Endothelial cell of umbilical vein (primary cell): ENCODE measurements around the gene ZRANB1. TPM values are rescaled to one million over a fixed set of nuclear protein-coding genes. Genes with fewer than 3 reads are reported as not detected.

Experiments
- BruUV-seq: library from RNA; stranded (reverse); fragments of 400-500 nt; replicated peaks from 2 replicates; lab custom pipeline; 2021; lab: Mats Ljungman, UMichigan
- CTCF ChIA-PET: fragments of 300-600, 350-600 bp; sonication (Branson Sonifier 250); formaldehyde crosslinking; loops from one replicate; lab custom pipeline; 2021; ENCODE audit warnings: antibody characterized with exemption, inconsistent platforms; lab: Charles Lee
- POLR2A ChIA-PET: fragments of 300-600, 350-600 bp; sonication (Branson Sonifier 250); formaldehyde crosslinking; loops from one replicate; lab custom pipeline; 2021; ENCODE audit warnings: antibody characterized with exemption, inconsistent platforms; lab: Charles Lee
- DNase-seq: peaks from one replicate; pipeline ENCODE4 v3.0.0-alpha.2; 2011; ENCODE audit warnings: low read depth, low spot score
- FAIRE-seq: peaks from 2 replicates; lab custom pipeline; 2011; peaks lifted over from hg19 to GRCh38; lab: Jason Lieb, UNC
- H2AFZ ChIP-seq: 2 replicates; pipeline ENCODE4 v1.6.0; 2012; ENCODE audit warnings: low read depth, low read length, control low read depth, inconsistent platforms
- H3K27ac ChIP-seq: 2 replicates; pipeline ENCODE4 v1.5.1; 2011; ENCODE audit warnings: low read depth, mild to moderate bottlenecking, control low read depth, low read length, moderate library complexity; ENCODE audit not compliant: insufficient read depth
- H3K27me3 ChIP-seq, 2 experiments: 2 replicates each; pipeline versions ENCODE4 v1.6.0 to v1.6.1; 2011; ENCODE audit warnings: low read length in 2 of 2, mixed read lengths in 1 of 2; ENCODE audit not compliant: control insufficient read depth in 2 of 2, insufficient read depth in 2 of 2
- H3K36me3 ChIP-seq, 2 experiments: 2 replicates in 1 of 2; 3 replicates in 1 of 2; pipeline ENCODE4 v1.5.1; 2011; ENCODE audit warnings: low read length in 2 of 2, mild to moderate bottlenecking in 1 of 2, moderate library complexity in 1 of 2; ENCODE audit not compliant: control insufficient read depth in 2 of 2, insufficient read depth in 2 of 2; ENCODE audit errors: extremely low read depth in 1 of 2
- H3K4me1 ChIP-seq: 3 replicates; pipeline ENCODE4 v1.5.1; 2011; ENCODE audit warnings: mild to moderate bottlenecking, low read length; ENCODE audit not compliant: control insufficient read depth, insufficient read depth; ENCODE audit errors: extremely low read depth
- H3K4me2 ChIP-seq: 2 replicates; pipeline ENCODE4 v1.6.1; 2011; ENCODE audit warnings: low read length, control low read depth, mixed read lengths; ENCODE audit not compliant: insufficient read depth
- H3K4me3 ChIP-seq, 3 experiments: fragments of 200-600 bp in 1 of 3; sonication (generic), shearing (Covaris generic) in 1 of 3; replicated peaks in 1 of 3; 2 replicates each; pipeline ENCODE4 v1.5.1; 2011 to 2016; ENCODE audit warnings: control low read depth in 3 of 3, low read length in 3 of 3, mild to moderate bottlenecking in 2 of 3, inconsistent platforms in 1 of 3, low read depth in 1 of 3, moderate library complexity in 1 of 3; ENCODE audit not compliant: insufficient read depth in 1 of 3
- H3K79me2 ChIP-seq: 2 replicates; pipeline ENCODE4 v1.6.0; 2012; ENCODE audit warnings: low read length, inconsistent platforms; ENCODE audit not compliant: control insufficient read depth, insufficient read depth
- H3K9ac ChIP-seq: replicated peaks from 2 replicates; pipeline ENCODE3; 2011; ENCODE audit warnings: low read length, control low read depth; ENCODE audit not compliant: insufficient read depth; ENCODE audit errors: extremely low read depth
- H3K9me1 ChIP-seq: replicated peaks from 3 replicates; pipeline ENCODE4 v1.6.0; 2011; ENCODE audit warnings: mild to moderate bottlenecking, low read length; ENCODE audit not compliant: control insufficient read depth, insufficient read depth; ENCODE audit errors: extremely low read depth
- H3K9me3 ChIP-seq: replicated peaks from 2 replicates; pipeline ENCODE4 v1.5.1; 2012; ENCODE audit warnings: low read length, inconsistent platforms; ENCODE audit not compliant: control insufficient read depth, insufficient read depth
- H4K20me1 ChIP-seq: replicated peaks from 2 replicates; pipeline ENCODE3; 2011; ENCODE audit warnings: mild to moderate bottlenecking, low read length; ENCODE audit not compliant: control insufficient read depth, insufficient read depth; ENCODE audit errors: extremely low read depth
- CTCF ChIP-seq, 2 donors: IDR thresholded peaks; 1 replicate in 1 of 2; 2 replicates in 1 of 2; pipeline ENCODE4 v1.5.1; 2011; ENCODE audit warnings: low read length in 2 of 2, mild to moderate bottlenecking in 2 of 2, moderate library complexity in 2 of 2, control low read depth in 1 of 2, inconsistent platforms in 1 of 2, low read depth in 1 of 2; ENCODE audit not compliant: insufficient read depth in 1 of 2; ENCODE audit errors: extremely low read depth in 1 of 2
- EZH2 ChIP-seq: IDR thresholded peaks from 2 replicates; pipeline ENCODE4 v1.6.1; 2012; ENCODE audit warnings: borderline replicate concordance, low read depth, mild to moderate bottlenecking, moderate library complexity, low read length, inconsistent platforms; ENCODE audit not compliant: severe bottlenecking
- GATA2 ChIP-seq: IDR thresholded peaks from 2 replicates; pipeline ENCODE4 v1.7.0; 2011; ENCODE audit warnings: low read depth, mild to moderate bottlenecking, moderate library complexity, mixed read lengths, low read length; ENCODE audit not compliant: insufficient read length, insufficient read depth
- JUN ChIP-seq: IDR thresholded peaks from 2 replicates; pipeline ENCODE4 v1.6.1; 2011; ENCODE audit warnings: borderline replicate concordance, low read depth; ENCODE audit not compliant: insufficient read length, insufficient read depth
- MAX ChIP-seq: IDR thresholded peaks from 2 replicates; pipeline ENCODE4 v1.6.1; 2011; ENCODE audit not compliant: insufficient read depth, insufficient read length
- MYC ChIP-seq: IDR thresholded peaks from one replicate; pipeline ENCODE4 v1.6.1; 2011; ENCODE audit warnings: mild to moderate bottlenecking, low read depth, low read length
- POLR2A ChIP-seq: IDR thresholded peaks from 2 replicates; pipeline ENCODE4 v1.6.1; 2012; ENCODE audit warnings: low read depth, mild to moderate bottlenecking, control low read depth, low read length
- POLR2AphosphoS5 ChIP-seq: IDR thresholded peaks from 2 replicates; pipeline ENCODE4 v1.6.1; 2012; ENCODE audit warnings: low read depth, mild to moderate bottlenecking, control low read depth, low read length, moderate library complexity; ENCODE audit not compliant: insufficient read depth
- dilution Hi-C: fragments of 300-500 bp; cut with MboI; formaldehyde crosslinking; loops from one replicate; pipeline ENCODE4 v1.15.0; 2019; ENCODE audit warnings: low sequenced_read_pairs; ENCODE audit not compliant: extremely low pct_ligation_motif_present
- intact Hi-C: fragments of 100-400 bp; cut with micrococcal nuclease; formaldehyde crosslinking; loops from one replicate; pipeline ENCODE4 v1.10.0; 2022
- polyA plus RNA-seq, 4 experiments: library from polyadenylated mRNA; depleted of rRNA in 3 of 4; stranded (reverse) in 3 of 4; unstranded in 1 of 4; fragments of >200 nt; gene quantifications; 2 replicates each; pipeline versions ENCODE4 v1.2.1 to v1.2.3, GENCODE V29; 2011 to 2012; ENCODE audit warnings: missing spikeins in 1 of 4
- total RNA-seq: library from RNA; stranded (reverse); gene quantifications from 2 replicates; pipeline ENCODE4 v1.2.3, GENCODE V29; 2021

ZRANB1 gene
- total and polyA plus RNA-seq, 2 donors (not counting 3 experiments of a cell fraction or from before 2014, with no cell fraction given) = 6.2 to 17.7 TPM

GRCh38 chr10:124939290-124939689 is 2.6 kb upstream of the ZRANB1 start:
- H3K9me3 ChIP-seq = no peaks in the 10 kb centered on the region
- H3K27ac ChIP-seq = no peak overlapping the region
- dilution Hi-C loops (no loop called here), intact Hi-C loops (no loop called here)
- no peak overlapping the region for H3K4me3 ChIP-seq
- ChIA-PET POLR2A (no interaction called here), CTCF (interaction anchor here (1.0 kb wide), 1 partner anchor 13 kb away, joined by 3 read pairs; no protein-coding TSS in a partner anchor)
- TF ChIP-seq EZH2 (no peak), CTCF (IDR thresholded peaks at IDR 0.05; ENCODE audit: extremely low read depth in 1 of 2, insufficient read depth in 1 of 2, low read depth in 1 of 2, low read length in 2 of 2) (no peak), POLR2AphosphoS5 (no peak), POLR2A (no peak), MAX (no peak), JUN (no peak), MYC (no peak), GATA2 (no peak)
- DNase-seq (no peak), FAIRE-seq (no peak)
- H3K9me1 ChIP-seq = no peaks in the 10 kb centered on the region
- H3K9ac ChIP-seq = no peak overlapping the region
- H3K36me3 ChIP-seq = peaks cover 0 to 2% of the 10 kb centered on the region in 2 experiments
- no peaks in the 10 kb centered on the region for H3K4me1 ChIP-seq
- H3K79me2 ChIP-seq = peaks cover 88% of the 10 kb centered on the region
- peaks cover 8% of the 10 kb centered on the region for H4K20me1 ChIP-seq
- H2AFZ ChIP-seq = no peak overlapping the region
- no peaks in the 10 kb centered on the region for H3K27me3 ChIP-seq
- BruUV-seq = no TSS peak
- no peak overlapping the region for H3K4me2 ChIP-seq
